Muscle layer of duodenum (tissue), 2 donors: Measurements from ENCODE around the gene GRIP1.

Experiments
- H3K27ac ChIP-seq: one replicate; pipeline ENCODE4 v1.7.0; 2013; ENCODE audit warnings: mild to moderate bottlenecking, low read length
- H3K27me3 ChIP-seq: one replicate; pipeline ENCODE4 v1.7.0; 2013; ENCODE audit warnings: low read depth, mild to moderate bottlenecking, control low read depth, low read length
- H3K36me3 ChIP-seq, 2 donors: one replicate each; pipeline ENCODE4 v1.7.0; 2013; ENCODE audit warnings: low read length in 2 of 2, control low read depth in 1 of 2, mild to moderate bottlenecking in 1 of 2; ENCODE audit not compliant: insufficient read depth in 2 of 2, control insufficient read depth in 1 of 2
- H3K4me1 ChIP-seq, 2 donors: one replicate each; pipeline ENCODE4 v1.7.0; 2013; ENCODE audit warnings: low read length in 2 of 2, mild to moderate bottlenecking in 2 of 2, control low read depth in 1 of 2, moderate library complexity in 1 of 2; ENCODE audit not compliant: insufficient read depth in 2 of 2, control insufficient read depth in 1 of 2
- H3K4me3 ChIP-seq, 2 donors: one replicate each; pipeline ENCODE4 v1.7.0; 2013; ENCODE audit warnings: low read length in 2 of 2, low read depth in 1 of 2, mild to moderate bottlenecking in 1 of 2
- H3K9me3 ChIP-seq, 2 donors: one replicate each; pipeline ENCODE4 v1.7.0; 2013; ENCODE audit warnings: low read length in 2 of 2, control low read depth in 1 of 2, mild to moderate bottlenecking in 1 of 2; ENCODE audit not compliant: control insufficient read depth in 1 of 2
- donor health status: healthy.

GRIP1 gene

DNA sequence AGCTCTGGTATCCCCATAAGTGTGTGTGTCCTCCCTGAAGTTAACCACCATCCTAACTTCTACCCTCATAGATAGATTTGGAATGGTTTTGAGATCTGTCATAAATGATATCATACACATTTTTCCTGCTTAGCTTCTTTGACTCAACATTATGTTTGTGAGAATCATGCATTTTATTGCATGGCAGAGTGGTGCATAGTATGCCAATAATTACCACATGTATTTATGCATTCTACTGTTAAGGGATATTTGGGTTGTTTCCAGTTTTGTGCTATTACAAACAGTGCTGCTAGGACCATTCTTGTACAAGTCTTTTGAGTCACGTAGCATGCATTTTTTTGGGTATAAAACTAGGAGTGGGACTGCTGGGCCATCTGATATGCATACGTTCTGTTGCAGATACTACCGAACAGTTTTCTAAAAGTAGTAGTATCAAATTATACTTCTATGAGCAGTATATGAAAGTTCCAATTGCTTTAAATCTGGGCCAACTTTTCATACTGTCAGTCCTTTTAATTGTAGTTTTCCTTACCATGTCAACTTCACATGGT is 13.4 kb downstream of the GRIP1 start:
- H3K36me3 ChIP-seq, result no peaks in the 10 kb centered on the region
- no peak overlapping the region for H3K4me3 ChIP-seq
- no peaks in the 10 kb centered on the region for H3K9me3 ChIP-seq
- no peak overlapping the region for H3K27ac ChIP-seq
- H3K27me3 ChIP-seq, result no peaks in the 10 kb centered on the region
- peaks cover 0 to 10% of the 10 kb centered on the region in 2 donors for H3K4me1 ChIP-seq

DNA sequence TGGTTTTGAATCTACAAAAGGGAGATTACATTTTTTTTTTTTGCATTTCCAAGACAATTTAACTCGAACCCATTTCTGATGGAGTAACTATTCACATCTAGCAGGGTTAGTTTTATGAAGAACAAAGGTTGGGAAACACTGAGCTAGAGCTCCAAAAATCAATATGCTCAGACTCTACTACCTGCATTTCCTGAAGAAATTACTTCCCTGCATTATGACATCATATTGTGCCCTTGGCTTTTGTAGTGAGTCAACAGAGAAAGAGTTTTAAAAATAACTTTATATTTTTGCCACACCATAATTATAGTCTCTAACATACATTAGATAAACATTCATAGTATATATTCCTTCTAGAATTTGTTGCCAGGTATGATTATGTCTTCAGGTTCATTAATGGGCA is 14.8 kb downstream of the GRIP1 start:
- Histone ChIP-seq H3K27me3 (no peaks in the 10 kb centered on the region), H3K4me1 (peaks cover 0 to 10% of the 10 kb centered on the region in 2 donors), H3K4me3 (no peak overlapping the region), H3K9me3 (no peaks in the 10 kb centered on the region), H3K27ac (no peak overlapping the region), H3K36me3 (no peaks in the 10 kb centered on the region)

DNA sequence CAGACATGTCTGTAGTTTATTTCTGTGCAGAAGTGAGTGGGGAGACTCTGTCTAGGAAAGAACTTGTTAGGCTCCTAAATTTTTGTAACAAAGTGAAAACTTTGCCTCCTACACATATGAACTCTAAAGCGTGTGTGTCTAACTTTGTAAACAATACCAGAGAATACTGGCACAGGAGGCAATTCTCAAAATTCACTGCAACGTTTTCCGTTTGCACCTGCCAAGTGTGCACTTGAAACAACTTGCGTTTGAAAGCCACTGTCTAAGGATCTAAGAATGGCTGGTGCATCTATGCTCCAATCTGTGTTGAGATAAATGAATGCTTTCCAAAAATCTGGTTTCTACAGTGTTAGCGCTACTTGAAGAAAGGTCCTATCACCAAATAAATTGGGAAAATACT is 15.3 kb downstream of the GRIP1 start:
- Histone ChIP-seq H3K4me1 (peaks cover 0 to 10% of the 10 kb centered on the region in 2 donors), H3K4me3 (no peak overlapping the region), H3K9me3 (no peaks in the 10 kb centered on the region), H3K27ac (no peak overlapping the region), H3K36me3 (no peaks in the 10 kb centered on the region), H3K27me3 (no peaks in the 10 kb centered on the region)

DNA sequence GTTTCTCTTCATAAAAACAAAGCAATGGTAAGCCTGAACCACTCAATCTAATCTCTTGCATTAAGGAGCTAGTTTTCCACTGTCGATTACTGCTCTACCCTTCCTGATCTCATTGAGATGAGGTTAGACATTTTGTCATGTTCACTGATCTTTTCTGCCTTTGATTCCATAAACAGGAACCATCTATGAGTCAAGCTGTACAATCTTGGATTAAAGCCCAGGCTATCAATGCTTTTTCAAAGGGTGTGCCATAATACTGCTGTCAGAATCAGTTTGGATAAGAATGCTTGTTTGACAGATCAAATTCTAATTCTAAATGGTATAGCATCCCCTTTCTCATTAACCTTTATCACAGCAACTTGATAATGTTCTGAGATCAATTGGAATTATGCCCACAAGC is 16.1 kb downstream of the GRIP1 start:
- Histone ChIP-seq H3K36me3 (no peaks in the 10 kb centered on the region), H3K9me3 (no peaks in the 10 kb centered on the region), H3K27me3 (no peaks in the 10 kb centered on the region), H3K4me1 (peaks cover 0 to 10% of the 10 kb centered on the region in 2 donors), H3K27ac (no peak overlapping the region), H3K4me3 (no peak overlapping the region)

DNA sequence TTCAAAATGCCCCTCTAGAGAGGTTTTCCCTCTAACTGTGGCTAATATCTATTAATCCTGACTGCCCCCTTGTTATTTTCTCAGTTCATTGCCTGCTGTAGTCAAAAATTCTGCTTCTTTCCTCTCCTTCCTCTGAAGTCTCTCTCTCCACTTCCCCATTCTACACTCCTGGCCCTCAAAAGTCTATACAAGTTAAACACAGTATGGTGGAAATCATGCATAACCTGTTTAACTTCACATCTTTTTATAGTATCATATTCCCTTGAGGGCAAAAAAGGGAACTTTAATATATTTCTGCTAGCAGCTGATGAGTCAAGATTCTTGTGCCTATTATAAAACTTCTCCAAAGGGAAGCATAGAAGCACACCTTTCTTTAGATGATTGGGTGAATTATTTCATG is 16.7 kb downstream of the GRIP1 start:
- Histone ChIP-seq H3K27ac (no peak overlapping the region), H3K9me3 (no peaks in the 10 kb centered on the region), H3K27me3 (no peaks in the 10 kb centered on the region), H3K4me3 (no peak overlapping the region), H3K36me3 (no peaks in the 10 kb centered on the region), H3K4me1 (peaks cover 0 to 10% of the 10 kb centered on the region in 2 donors)

DNA sequence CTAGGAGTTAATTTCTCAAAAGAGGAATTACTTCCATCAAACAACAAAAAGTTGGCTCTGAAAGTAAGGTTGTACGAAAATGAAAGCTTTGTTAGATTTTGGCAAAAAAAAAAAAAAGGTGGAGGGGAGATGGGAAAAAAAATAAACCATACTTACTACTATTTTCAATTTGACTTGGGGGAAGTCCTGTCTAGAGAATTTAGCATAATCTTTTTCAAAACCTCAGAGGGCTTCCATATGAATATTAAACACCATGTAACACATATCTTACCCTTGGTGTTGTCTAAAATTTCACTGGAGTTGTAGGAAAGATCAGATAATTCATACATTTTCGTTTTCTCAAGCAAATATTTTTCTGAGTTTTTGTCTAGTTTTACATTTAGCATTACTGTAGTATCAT is 17.5 kb downstream of the GRIP1 start:
- H3K36me3 ChIP-seq, result no peaks in the 10 kb centered on the region
- H3K27ac ChIP-seq, result no peak overlapping the region
- H3K9me3 ChIP-seq, result no peaks in the 10 kb centered on the region
- H3K4me3 ChIP-seq, result no peak overlapping the region
- H3K4me1 ChIP-seq, result peaks cover 0 to 10% of the 10 kb centered on the region in 2 donors
- no peaks in the 10 kb centered on the region for H3K27me3 ChIP-seq

DNA sequence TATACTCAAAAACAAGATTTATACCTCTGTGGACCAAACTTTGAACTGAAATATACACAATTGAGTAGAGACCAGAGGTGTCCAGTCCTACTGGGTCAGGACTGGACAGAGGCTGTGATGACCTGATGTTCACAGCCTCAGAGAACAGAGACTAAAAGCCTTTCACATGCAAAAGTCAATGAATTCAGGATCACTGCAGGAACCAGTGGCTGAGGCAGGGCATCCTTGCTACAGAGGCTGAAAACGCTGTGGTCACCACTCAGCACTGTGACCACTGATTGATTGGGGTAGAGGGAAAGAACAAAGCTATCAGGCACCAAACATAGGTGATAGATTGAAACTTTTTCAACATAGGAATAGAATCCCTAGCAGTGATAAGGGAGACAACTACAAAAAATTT is 25.1 kb downstream of the GRIP1 start:
- Histone ChIP-seq H3K27me3 (no peaks in the 10 kb centered on the region), H3K27ac (no peak overlapping the region), H3K9me3 (no peaks in the 10 kb centered on the region), H3K4me1 (no peaks in the 10 kb centered on the region), H3K36me3 (no peaks in the 10 kb centered on the region), H3K4me3 (no peak overlapping the region)

DNA sequence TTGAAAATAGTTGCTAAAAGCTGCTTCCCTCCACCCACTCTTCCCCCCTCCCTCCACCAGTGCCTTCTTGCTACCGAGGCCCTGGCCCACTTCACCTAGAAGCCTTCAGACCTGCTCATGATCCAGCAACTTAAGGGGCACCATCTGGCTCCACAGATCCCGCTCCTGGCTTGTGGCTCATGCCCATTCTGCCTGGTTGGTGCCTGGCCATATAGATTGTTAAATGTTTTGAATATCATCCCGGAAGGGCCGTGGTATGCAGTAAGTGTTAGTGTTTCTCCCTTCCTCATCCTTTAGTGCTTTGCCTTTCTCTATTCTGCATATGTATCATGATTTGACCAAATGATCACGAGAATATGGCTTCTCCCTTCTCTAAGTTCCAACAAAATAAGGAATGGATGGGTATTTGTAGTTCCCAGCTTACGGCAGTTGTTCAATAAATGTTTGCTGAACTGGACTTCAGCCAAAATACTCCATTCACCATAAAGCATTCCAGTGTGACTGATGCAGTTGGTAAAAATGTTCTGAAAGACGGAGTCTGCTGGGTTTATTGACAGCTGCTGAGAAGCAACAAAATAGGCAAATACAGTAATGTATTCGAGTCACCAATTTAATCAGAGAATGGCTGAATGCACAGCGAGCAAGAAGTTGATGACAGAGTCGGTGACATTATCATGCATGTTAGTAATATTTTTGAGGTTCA is 30.7 kb downstream of the GRIP1 start:
- Histone ChIP-seq H3K4me3 (no peak overlapping the region), H3K27me3 (no peaks in the 10 kb centered on the region), H3K9me3 (no peaks in the 10 kb centered on the region), H3K36me3 (no peaks in the 10 kb centered on the region), H3K4me1 (no peaks in the 10 kb centered on the region), H3K27ac (no peak overlapping the region)

DNA sequence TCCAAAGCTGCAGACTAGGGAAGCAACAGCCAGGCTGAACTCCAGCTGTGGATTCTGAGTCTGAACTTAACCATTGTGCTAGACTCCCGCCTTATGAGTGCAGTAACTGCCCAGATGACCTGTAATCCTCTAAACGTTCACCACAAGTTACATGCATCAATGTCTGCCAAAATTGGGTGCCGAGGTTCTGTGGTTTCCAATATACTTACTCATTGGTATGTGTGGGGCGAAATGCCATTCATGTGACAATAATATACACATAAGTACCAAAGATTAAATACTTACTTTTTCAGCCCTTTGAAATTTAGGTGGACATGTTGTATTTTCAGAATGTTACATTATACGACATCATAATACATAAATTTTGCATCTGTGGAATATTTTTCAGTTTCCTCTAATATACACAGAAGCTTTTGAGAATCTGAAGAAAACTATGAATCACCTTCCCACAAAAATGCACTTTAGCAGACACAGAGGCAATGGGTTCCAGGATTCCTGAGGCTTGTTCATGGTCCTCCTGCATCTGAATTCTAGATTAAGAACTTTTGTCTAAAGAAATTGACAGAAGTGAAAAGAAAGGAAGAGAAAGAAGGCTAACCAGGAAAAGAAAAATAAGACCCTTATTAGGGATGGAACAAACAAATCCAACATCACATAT is 31.7 kb downstream of the GRIP1 start:
- no peaks in the 10 kb centered on the region for H3K4me1 ChIP-seq
- H3K9me3 ChIP-seq, result no peaks in the 10 kb centered on the region
- no peaks in the 10 kb centered on the region for H3K27me3 ChIP-seq
- no peak overlapping the region for H3K4me3 ChIP-seq
- H3K36me3 ChIP-seq, result no peaks in the 10 kb centered on the region
- H3K27ac ChIP-seq, result no peak overlapping the region

DNA sequence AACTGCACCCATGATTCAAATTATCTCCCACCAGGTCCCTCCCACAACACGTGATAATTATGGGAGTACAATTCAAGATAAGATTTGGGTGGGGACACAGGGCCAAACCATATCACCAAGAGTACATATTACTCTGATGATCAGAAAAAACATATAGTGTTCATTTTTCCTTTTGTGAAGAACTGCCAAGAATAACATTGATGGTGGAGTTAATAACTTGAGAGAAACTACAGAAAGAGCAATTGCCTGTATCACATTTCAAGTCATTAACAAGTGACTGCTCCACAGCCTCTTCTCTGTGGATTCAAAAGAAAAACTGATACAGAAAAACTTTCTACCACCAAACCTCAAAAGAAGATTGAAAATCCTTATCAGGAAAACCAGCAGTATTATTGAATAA is 34.7 kb downstream of the GRIP1 start:
- no peaks in the 10 kb centered on the region for H3K36me3 ChIP-seq
- peaks cover 0 to 3% of the 10 kb centered on the region in 2 donors for H3K4me1 ChIP-seq
- H3K27me3 ChIP-seq, result no peaks in the 10 kb centered on the region
- no peak overlapping the region for H3K4me3 ChIP-seq
- H3K27ac ChIP-seq, result no peak overlapping the region
- H3K9me3 ChIP-seq, result no peaks in the 10 kb centered on the region

DNA sequence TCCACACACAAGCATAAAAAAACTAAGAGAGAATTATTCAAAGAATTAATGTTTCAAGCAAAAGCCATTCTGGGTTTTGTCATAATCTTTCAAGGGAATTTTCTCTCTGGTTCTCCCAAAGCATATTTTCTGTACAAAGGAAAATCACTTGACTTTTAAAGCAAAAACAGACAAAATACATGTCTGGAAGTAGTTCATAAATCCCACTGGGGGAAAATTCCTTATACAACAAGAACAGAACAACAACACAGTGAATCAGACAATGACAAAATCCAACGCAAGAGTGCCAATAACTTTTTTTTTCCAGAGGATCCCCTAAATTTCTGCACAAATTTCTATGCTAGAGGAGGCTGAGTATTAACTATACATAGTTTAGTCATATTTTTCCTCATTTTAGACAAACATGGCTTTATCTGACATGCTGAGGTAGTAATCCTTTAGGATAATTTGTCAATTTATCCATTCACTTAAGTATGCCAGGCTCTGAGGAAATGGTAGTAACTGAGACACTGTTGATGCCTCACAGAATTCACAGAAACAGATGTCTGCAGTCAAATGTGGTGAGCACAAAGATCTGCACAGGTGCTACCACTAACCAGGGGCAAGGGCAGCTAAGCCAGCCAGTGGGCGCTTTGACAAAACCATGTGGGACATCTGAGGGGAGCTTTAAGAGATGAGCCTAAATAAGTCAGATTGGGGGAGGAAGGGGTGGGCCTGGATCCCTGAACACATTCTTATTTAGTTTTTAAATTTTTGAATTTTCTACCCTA is 38.0 kb downstream of the GRIP1 start:
- Histone ChIP-seq H3K9me3 (no peaks in the 10 kb centered on the region), H3K36me3 (no peaks in the 10 kb centered on the region), H3K27me3 (no peaks in the 10 kb centered on the region), H3K4me1 (peaks cover 0 to 3% of the 10 kb centered on the region in 2 donors), H3K27ac (no peak overlapping the region), H3K4me3 (no peak overlapping the region)
